Duodenal mucosa (tissue), 2 donors: ENCODE data around the gene SLC13A4.

ENCODE experiments used
- H3K27ac ChIP-seq: one replicate; pipeline ENCODE4 v1.7.0; 2013; ENCODE audit warnings: low read depth, low read length
- H3K27me3 ChIP-seq, 2 donors: one replicate each; pipeline ENCODE4 v1.7.0; 2013; ENCODE audit warnings: low read length in 2 of 2, control low read depth in 1 of 2; ENCODE audit not compliant: insufficient read depth in 2 of 2, control insufficient read depth in 1 of 2
- H3K36me3 ChIP-seq, 2 donors: one replicate each; pipeline ENCODE4 v1.7.0; 2013; ENCODE audit warnings: low read length in 2 of 2, control low read depth in 1 of 2; ENCODE audit not compliant: insufficient read depth in 2 of 2, control insufficient read depth in 1 of 2
- H3K4me1 ChIP-seq, 2 donors: one replicate each; pipeline ENCODE4 v1.7.0; 2013; ENCODE audit warnings: low read length in 2 of 2, control low read depth in 1 of 2; ENCODE audit not compliant: insufficient read depth in 2 of 2, control insufficient read depth in 1 of 2
- H3K4me3 ChIP-seq, 2 donors: one replicate each; pipeline ENCODE4 v1.7.0; 2013; ENCODE audit warnings: low read length in 2 of 2, low read depth in 1 of 2
- H3K9ac ChIP-seq, 2 donors: one replicate each; pipeline ENCODE4 v1.7.0; 2013; ENCODE audit warnings: low read length in 2 of 2, low read depth in 1 of 2
- H3K9me3 ChIP-seq, 2 donors: one replicate each; pipeline ENCODE4 v1.7.0; 2013; ENCODE audit warnings: low read length in 2 of 2, control low read depth in 1 of 2; ENCODE audit not compliant: control insufficient read depth in 1 of 2

Gene SLC13A4

GRCh38 chr7:135666156-135666555, 61.8 kb downstream of the SLC13A4 start:
- Histone ChIP-seq H3K9ac (no peak overlapping the region), H3K9me3 (no peaks in the 10 kb centered on the region), H3K27ac (no peak overlapping the region), H3K27me3 (no peaks in the 10 kb centered on the region), H3K4me1 (peaks cover 0 to 12% of the 10 kb centered on the region in 2 donors), H3K4me3 (no peak overlapping the region), H3K36me3 (no peaks in the 10 kb centered on the region)

DNA sequence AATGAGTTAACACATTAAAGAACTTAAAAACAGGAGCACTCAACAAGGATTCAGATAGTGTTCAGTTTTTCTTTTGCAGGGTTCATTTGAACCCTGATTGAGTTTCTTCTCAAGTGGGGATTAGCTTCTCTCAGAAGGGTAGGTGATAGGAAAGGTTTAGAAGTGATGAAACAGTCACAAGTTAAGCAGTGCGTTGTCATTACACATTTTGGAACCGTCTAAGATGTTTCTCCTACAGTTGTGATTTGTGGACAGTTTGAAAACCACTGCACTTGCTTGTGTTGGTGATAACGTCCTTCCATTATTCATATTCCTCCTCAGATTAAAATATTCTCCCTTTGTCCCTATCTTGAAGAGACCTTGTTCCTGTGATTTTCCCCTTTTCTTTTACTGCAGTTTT, 62.9 kb downstream of the SLC13A4 start:
- peaks cover 0 to 12% of the 10 kb centered on the region in 2 donors for H3K4me1 ChIP-seq
- H3K27ac ChIP-seq: no peak overlapping the region
- no peak overlapping the region for H3K9ac ChIP-seq
- H3K36me3 ChIP-seq: no peaks in the 10 kb centered on the region
- H3K27me3 ChIP-seq: no peaks in the 10 kb centered on the region
- no peaks in the 10 kb centered on the region for H3K9me3 ChIP-seq
- no peak overlapping the region for H3K4me3 ChIP-seq

GRCh38 chr7:135664046-135664589, 63.9 kb downstream of the SLC13A4 start:
- Histone ChIP-seq H3K9ac (no peak overlapping the region), H3K27me3 (no peaks in the 10 kb centered on the region), H3K4me1 (peaks cover 0 to 12% of the 10 kb centered on the region in 2 donors), H3K27ac (no peak overlapping the region), H3K4me3 (no peak overlapping the region), H3K36me3 (no peaks in the 10 kb centered on the region), H3K9me3 (no peaks in the 10 kb centered on the region)

DNA sequence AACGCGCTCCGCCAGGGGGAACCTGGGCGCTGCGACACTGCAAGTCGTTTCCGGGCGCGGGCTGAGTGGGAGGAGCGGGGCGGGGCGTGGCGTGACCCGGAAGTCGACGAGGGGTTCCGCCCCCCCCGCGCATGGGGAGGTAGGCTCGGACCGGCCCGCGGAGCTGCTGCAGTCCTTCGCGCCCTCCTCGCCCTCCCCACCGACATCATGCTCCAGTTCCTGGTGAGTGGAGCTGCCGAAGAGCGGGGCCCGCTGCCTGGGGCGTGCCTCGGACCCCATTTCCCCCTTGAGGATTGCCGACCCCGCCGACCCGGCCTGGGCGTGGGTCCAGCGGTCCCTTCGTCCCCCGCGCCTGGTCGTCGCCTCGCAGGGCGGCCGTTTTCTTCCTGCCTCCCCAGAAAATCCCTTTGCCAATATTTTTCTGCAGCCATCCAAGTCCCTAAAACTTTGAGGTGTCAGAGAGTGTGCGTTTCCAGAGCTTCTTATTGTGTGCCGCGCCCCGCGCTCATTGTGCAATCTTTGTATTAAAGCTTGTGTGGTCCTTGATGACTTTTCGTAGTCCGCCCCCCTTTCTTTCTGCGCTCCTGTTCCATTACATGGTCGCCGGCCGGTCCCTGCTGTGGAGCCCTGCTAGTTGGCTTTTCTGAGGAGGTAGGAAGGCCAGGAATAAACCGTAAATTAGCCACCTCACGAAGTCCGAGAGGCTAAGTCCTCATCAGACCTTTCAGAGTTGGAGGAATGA, 65.4 kb downstream of the SLC13A4 start, which contains the start of gene STMP1:
Gene STMP1, plus strand, starts transcription at position 142 of the 742 bp plus-strand sequence.
- Histone ChIP-seq H3K9me3 (no peaks in the 10 kb centered on the region), H3K4me1 (peaks cover 0 to 12% of the 10 kb centered on the region in 2 donors), H3K4me3 (peak within 1 kb of the TSS; percentile 96), H3K9ac (peak within 1 kb of the TSS; percentile 90 to 94), H3K36me3 (no peaks in the 10 kb centered on the region), H3K27ac (peak within 1 kb of the TSS; percentile 88), H3K27me3 (no peaks in the 10 kb centered on the region)

- H3K9ac ChIP-seq: peak overlapping the region; percentile 48 to 90
- no peaks in the 10 kb centered on the region for H3K27me3 ChIP-seq
- H3K9me3 ChIP-seq: no peaks in the 10 kb centered on the region
- peak overlapping the region; percentile 58 for H3K27ac ChIP-seq
- no peaks in the 10 kb centered on the region for H3K36me3 ChIP-seq
- peaks cover 0 to 12% of the 10 kb centered on the region in 2 donors for H3K4me1 ChIP-seq
- peak overlapping the region; percentile 96 for H3K4me3 ChIP-seq
Measured at GRCh38 chr7:135662123-135662372, 65.9 kb downstream of the SLC13A4 start.

GRCh38 chr7:135661311-135662122, 66.5 kb downstream of the SLC13A4 start:
- H3K27ac ChIP-seq: peak overlapping the region; percentile 58
- no peaks in the 10 kb centered on the region for H3K27me3 ChIP-seq
- H3K4me3 ChIP-seq: peak overlapping the region; percentile 96
- H3K36me3 ChIP-seq: no peaks in the 10 kb centered on the region
- peaks cover 0 to 12% of the 10 kb centered on the region in 2 donors for H3K4me1 ChIP-seq
- H3K9ac ChIP-seq: peak overlapping the region; percentile 48 to 90
- no peaks in the 10 kb centered on the region for H3K9me3 ChIP-seq

DNA sequence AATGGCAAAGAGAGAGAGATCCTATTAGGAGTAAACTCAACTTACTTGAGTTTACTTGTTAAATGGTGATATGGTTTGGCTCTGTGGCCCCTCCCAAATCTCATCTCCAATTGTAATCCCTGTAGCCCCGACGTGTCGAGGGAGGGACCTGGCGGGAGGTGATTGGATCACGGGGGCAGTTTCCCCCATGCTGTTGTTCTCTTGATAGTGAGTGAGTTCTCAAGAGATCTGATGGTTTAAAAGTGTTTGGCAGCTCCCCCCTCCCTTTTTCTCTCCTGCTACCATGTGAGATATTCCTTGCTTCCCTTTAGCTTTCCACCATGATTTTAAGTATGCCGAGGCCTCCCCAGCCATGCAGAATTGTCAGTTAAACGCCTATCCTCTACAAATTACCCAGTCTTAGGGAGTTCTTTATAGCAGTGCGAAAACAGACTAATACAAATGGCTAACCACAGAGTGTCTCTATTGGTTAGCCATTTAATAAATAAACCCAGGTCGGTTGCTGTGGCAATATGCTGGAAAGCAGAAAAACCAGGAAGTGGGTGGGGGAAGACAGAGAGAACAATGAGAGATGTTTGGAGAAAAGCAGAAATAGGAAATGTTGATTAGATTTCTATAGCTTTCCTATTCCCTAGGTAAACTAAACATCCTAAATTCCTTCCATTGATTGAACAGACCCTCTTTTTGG, 68.7 kb downstream of the SLC13A4 start:
- no peak overlapping the region for H3K4me3 ChIP-seq
- H3K9ac ChIP-seq: no peak overlapping the region
- peaks cover 0 to 12% of the 10 kb centered on the region in 2 donors for H3K4me1 ChIP-seq
- no peaks in the 10 kb centered on the region for H3K36me3 ChIP-seq
- no peaks in the 10 kb centered on the region for H3K27me3 ChIP-seq
- no peak overlapping the region for H3K27ac ChIP-seq
- H3K9me3 ChIP-seq: no peaks in the 10 kb centered on the region

DNA sequence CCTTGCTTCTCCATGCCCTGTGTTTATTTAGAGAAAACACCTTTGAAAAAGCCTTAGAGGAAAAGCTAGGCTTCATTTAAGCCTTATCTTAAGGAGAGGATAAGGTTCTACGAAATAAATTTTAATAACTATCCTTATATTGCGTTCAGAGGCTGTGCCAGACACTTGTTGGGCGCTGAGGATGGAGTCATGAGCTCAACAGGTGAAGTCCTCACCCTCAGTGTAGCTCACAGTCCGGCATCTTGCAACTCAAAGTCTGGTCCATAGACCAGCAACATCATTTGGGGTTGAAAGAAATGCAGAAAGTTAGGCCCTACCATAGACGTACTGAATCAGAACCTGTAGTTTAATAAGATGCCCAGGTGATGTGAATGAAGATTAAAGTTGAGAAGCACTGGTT, 69.4 kb downstream of the SLC13A4 start:
- Histone ChIP-seq H3K9me3 (no peaks in the 10 kb centered on the region), H3K27me3 (no peaks in the 10 kb centered on the region), H3K27ac (no peak overlapping the region), H3K36me3 (no peaks in the 10 kb centered on the region), H3K4me1 (peaks cover 0 to 7% of the 10 kb centered on the region in 2 donors), H3K4me3 (no peak overlapping the region), H3K9ac (no peak overlapping the region)

- Histone ChIP-seq H3K36me3 (no peaks in the 10 kb centered on the region), H3K4me3 (no peak overlapping the region), H3K9me3 (no peaks in the 10 kb centered on the region), H3K27me3 (no peaks in the 10 kb centered on the region), H3K27ac (no peak overlapping the region), H3K4me1 (no peaks in the 10 kb centered on the region), H3K9ac (no peak overlapping the region)
Measured at GRCh38 chr7:135653340-135654080, 74.5 kb downstream of the SLC13A4 start.
